Measurements from ENCODE around the gene USF1. TPM values are rescaled to one million over a fixed set of nuclear protein-coding genes. Genes with fewer than 3 reads are reported as not detected.
"Not testable (repeated sequence)": the region's sequence is repeated elsewhere in the genome, so short reads cannot be mapped to it uniquely, and the experiment has no call there.

The USF1 gene
- total RNA-seq, 4 donors from 2014 or later: 41.9 to 55.1 (median 49.1) TPM

- Histone ChIP-seq H3K36me3 (peaks cover 0 to 5% of the 10 kb centered on the region in 2 donors), H3K4me3 (no peak overlapping the region), H3K9me3 (no peaks in the 10 kb centered on the region), H3K4me1 (peaks cover 0 to 5% of the 10 kb centered on the region in 2 donors), H3K27ac (no peak overlapping the region), H3K27me3 (no peaks in the 10 kb centered on the region)
- ATAC-seq: no peak
- no peak for DNase-seq
- in situ Hi-C loops (cut with MboI; ENCODE audit: low sequenced_read_pairs in 4 of 4) (no loop called here), intact Hi-C loops (cut with DNase I; ENCODE audit: low total_unique reads) (no loop called here)
- no peak for TF ChIP-seq POLR2A (IDR thresholded peaks at IDR 0.05)
- TF ChIP-seq, protein P1, sequence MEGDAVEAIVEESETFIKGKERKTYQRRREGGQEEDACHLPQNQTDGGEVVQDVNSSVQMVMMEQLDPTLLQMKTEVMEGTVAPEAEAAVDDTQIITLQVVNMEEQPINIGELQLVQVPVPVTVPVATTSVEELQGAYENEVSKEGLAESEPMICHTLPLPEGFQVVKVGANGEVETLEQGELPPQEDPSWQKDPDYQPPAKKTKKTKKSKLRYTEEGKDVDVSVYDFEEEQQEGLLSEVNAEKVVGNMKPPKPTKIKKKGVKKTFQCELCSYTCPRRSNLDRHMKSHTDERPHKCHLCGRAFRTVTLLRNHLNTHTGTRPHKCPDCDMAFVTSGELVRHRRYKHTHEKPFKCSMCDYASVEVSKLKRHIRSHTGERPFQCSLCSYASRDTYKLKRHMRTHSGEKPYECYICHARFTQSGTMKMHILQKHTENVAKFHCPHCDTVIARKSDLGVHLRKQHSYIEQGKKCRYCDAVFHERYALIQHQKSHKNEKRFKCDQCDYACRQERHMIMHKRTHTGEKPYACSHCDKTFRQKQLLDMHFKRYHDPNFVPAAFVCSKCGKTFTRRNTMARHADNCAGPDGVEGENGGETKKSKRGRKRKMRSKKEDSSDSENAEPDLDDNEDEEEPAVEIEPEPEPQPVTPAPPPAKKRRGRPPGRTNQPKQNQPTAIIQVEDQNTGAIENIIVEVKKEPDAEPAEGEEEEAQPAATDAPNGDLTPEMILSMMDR (IDR thresholded peaks at IDR 0.05 in 4 of 5, conservative IDR thresholded peaks at IDR 0.05 in 1 of 5): no peak
These were observed 12.0 kb downstream of the USF1 start for GRCh38 chr1:161033751-161034150.

DNA sequence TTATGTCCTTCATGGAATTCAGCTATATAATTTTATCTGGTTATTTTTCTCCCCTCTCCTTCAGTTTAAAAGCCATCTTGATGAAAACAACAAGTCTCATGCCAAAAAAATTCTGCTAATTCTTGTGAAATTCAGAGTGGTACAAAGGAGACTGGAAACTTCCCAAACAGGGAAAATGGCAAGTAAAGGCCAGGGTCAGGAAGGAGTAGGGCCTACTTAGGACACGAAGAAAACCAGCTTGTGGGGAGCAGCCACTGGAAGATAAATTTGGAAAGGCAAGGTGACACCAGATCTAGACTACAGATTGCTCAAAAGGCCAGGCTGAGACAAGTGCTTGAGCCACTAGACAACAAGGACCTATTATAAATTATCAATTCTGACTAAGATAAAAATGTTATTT, 13.4 kb downstream of the USF1 start:
- no peak for ATAC-seq
- intact Hi-C loops (cut with DNase I; ENCODE audit: low total_unique reads) (no loop called here), in situ Hi-C loops (cut with MboI; ENCODE audit: low sequenced_read_pairs in 4 of 4) (no loop called here)
- DNase-seq: no peak
- Histone ChIP-seq H3K4me3 (no peak overlapping the region), H3K4me1 (no peaks in the 10 kb centered on the region), H3K27me3 (no peaks in the 10 kb centered on the region), H3K9me3 (no peaks in the 10 kb centered on the region), H3K36me3 (no peaks in the 10 kb centered on the region), H3K27ac (no peak overlapping the region)
- no peak for TF ChIP-seq POLR2A (IDR thresholded peaks at IDR 0.05)
- TF ChIP-seq, protein P1 (IDR thresholded peaks at IDR 0.05 in 4 of 5, conservative IDR thresholded peaks at IDR 0.05 in 1 of 5): no peak

GRCh38 chr1:161031874-161032273, 13.9 kb downstream of the USF1 start:
- intact Hi-C loops (cut with DNase I; ENCODE audit: low total_unique reads) (no loop called here), in situ Hi-C loops (cut with MboI; ENCODE audit: low sequenced_read_pairs in 4 of 4) (no loop called here)
- Histone ChIP-seq H3K27ac (no peak overlapping the region), H3K36me3 (no peaks in the 10 kb centered on the region), H3K4me3 (no peak overlapping the region), H3K4me1 (no peaks in the 10 kb centered on the region), H3K9me3 (no peaks in the 10 kb centered on the region), H3K27me3 (no peaks in the 10 kb centered on the region)
- no peak for TF ChIP-seq POLR2A (IDR thresholded peaks at IDR 0.05)
- TF ChIP-seq, protein P1 (IDR thresholded peaks at IDR 0.05 in 4 of 5, conservative IDR thresholded peaks at IDR 0.05 in 1 of 5): no peak
- no peak for ATAC-seq
- no peak for DNase-seq

DNA sequence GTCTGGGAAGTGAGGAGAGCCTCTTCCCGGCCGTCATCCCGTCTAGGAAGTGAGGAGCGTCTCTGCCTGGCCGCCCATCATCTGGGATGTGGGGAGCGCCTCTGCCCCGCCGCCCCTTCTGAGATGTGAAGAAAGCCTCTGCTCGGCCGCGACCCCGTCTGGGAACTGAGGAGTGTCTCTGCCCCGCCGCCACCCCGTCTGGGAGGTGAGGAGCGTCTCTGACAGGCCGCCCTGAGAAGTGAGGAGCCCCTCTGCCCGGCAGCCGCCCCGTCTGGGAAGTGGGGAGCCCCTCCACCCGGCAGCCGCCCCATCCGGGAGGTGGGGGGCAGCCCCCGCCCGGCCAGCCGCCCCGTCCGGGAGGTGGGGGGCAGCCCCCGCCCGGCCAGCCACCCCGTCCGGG, 16.3 kb downstream of the USF1 start:
- in situ Hi-C loops (cut with MboI; ENCODE audit: low sequenced_read_pairs in 4 of 4); DNase-seq; H3K4me3 ChIP-seq; H3K27ac ChIP-seq; intact Hi-C loops (cut with DNase I; ENCODE audit: low total_unique reads); H3K4me1 ChIP-seq; H3K27me3 ChIP-seq; H3K9me3 ChIP-seq; ATAC-seq; H3K36me3 ChIP-seq: not testable (repeated sequence)

DNA sequence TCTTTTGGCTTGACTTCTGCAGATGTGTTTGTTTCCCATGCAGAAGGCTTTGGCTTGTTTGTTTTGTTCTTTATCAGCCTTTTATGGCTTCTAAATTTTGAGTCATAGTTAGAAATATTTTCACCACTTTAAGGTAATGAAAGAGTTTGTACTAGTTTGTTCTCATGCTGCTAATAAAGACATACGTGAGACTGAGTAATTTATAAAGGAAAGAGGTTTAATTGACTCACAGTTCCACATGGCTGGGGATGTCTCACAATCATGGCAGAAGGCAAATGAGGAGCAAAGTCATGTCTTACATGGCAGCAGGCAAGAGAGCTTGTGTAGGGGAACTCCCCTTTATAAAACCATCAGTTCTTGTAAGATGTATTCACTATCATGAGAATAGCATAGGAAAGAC, 18.8 kb downstream of the USF1 start:
- H3K4me3 ChIP-seq; H3K4me1 ChIP-seq; DNase-seq; intact Hi-C loops (cut with DNase I; ENCODE audit: low total_unique reads); H3K27me3 ChIP-seq; in situ Hi-C loops (cut with MboI; ENCODE audit: low sequenced_read_pairs in 4 of 4); ATAC-seq; H3K36me3 ChIP-seq; H3K27ac ChIP-seq; H3K9me3 ChIP-seq: not testable (repeated sequence)

DNA sequence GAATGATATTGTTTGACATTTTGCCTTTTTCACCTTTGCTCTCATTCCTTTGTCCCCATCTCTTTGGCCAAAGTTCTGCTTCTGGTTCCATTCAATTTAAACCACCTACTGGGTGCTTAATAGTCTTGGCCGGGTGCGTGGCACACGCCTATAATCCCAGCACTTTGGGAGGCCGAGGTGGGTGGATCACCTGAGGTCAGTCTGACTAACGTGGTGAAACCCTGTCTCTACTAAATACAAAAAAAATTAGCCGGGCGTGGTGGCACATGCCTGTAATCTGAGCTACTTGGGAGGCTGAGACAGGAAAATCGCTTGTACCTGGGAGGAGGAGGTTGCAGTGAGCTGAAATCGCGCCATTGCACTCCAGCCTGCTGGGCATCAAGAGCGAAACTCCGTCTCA, 23.3 kb downstream of the USF1 start:
- ATAC-seq; H3K4me3 ChIP-seq; DNase-seq; H3K27ac ChIP-seq; in situ Hi-C loops (cut with MboI; ENCODE audit: low sequenced_read_pairs in 4 of 4); H3K36me3 ChIP-seq; H3K9me3 ChIP-seq; intact Hi-C loops (cut with DNase I; ENCODE audit: low total_unique reads): not testable (repeated sequence)
- peaks cover 0 to 12% of the 10 kb centered on the region in 2 donors for H3K4me1 ChIP-seq
- peaks cover 0 to 33% (median 8%) of the 10 kb centered on the region in 3 donors for H3K27me3 ChIP-seq

Measured in gastrocnemius medialis (tissue), 4 donors.